Measurements from ENCODE around the gene GNG12. TPM values are rescaled to one million over a fixed set of nuclear protein-coding genes. Genes with fewer than 3 reads are reported as not detected.

The GNG12 gene
- polyA plus RNA-seq, 1 donor (not counting 4 experiments of a cell fraction or from before 2014, with no cell fraction given), result 208 TPM

- Histone ChIP-seq H3K9me3 (ENCODE audit: control insufficient read depth, low read depth, low read length) (no peaks in the 10 kb centered on the region), H3K9ac (ENCODE audit: control insufficient read depth, extremely low read depth, insufficient read depth, low read length) (no peak overlapping the region), H3K27ac (ENCODE audit: control insufficient read depth, insufficient read depth, low read length) (no peak overlapping the region), H3K27me3 (ENCODE audit: control insufficient read depth, extremely low read depth, insufficient read depth, low read length) (no peaks in the 10 kb centered on the region), H3K79me2 (ENCODE audit: control insufficient read depth, insufficient read depth, low read length) (peaks cover 58% of the 10 kb centered on the region), H3K36me3 (ENCODE audit: control insufficient read depth in 2 of 2, extremely low read depth in 1 of 2, insufficient read depth in 2 of 2, low read length in 2 of 2) (peaks cover 0 to 6% of the 10 kb centered on the region in 2 experiments), H3K4me2 (ENCODE audit: control insufficient read depth, extremely low read depth, insufficient read depth, low read depth, low read length) (no peak overlapping the region), H3K4me1 (ENCODE audit: control insufficient read depth, extremely low read depth, insufficient read depth, low read length) (peaks cover 34% of the 10 kb centered on the region), H4K20me1 (ENCODE audit: control insufficient read depth, extremely low read depth, insufficient read depth, low read length) (no peaks in the 10 kb centered on the region), H3K9me1 (ENCODE audit: control insufficient read depth, extremely low read depth, insufficient read depth, low read length) (no peaks in the 10 kb centered on the region), H2AFZ (ENCODE audit: control insufficient read depth, low read length) (no peak overlapping the region), H3K4me3 (ENCODE audit: control insufficient read depth in 2 of 3, extremely low read depth in 1 of 3, insufficient read depth in 2 of 3, low read depth in 1 of 3, low read length in 3 of 3) (no peak overlapping the region)
- DNase-seq (ENCODE audit: low read depth, low spot score) (no peak), FAIRE-seq (no peak)
- dilution Hi-C loops (cut with MboI; ENCODE audit: extremely low pct_ligation_motif_present, low sequenced_read_pairs), result no loop called here
- TF ChIP-seq EZH2 (IDR thresholded peaks at IDR 0.05; ENCODE audit: low read length) (no peak), CTCF (optimal IDR thresholded peaks at IDR 0.05 in 1 of 3, IDR thresholded peaks at IDR 0.05 in 1 of 3, conservative IDR thresholded peaks at IDR 0.05 in 1 of 3; ENCODE audit: extremely low read depth in 1 of 3, insufficient read depth in 2 of 3, low read length in 3 of 3) (no peak)
Observed at GRCh38 chr1:67745875-67746698, 87.2 kb downstream of the GNG12 start.

- H3K79me2 ChIP-seq (ENCODE audit: control insufficient read depth, insufficient read depth, low read length), result peaks cover 63% of the 10 kb centered on the region
- no peak overlapping the region for H3K4me3 ChIP-seq (ENCODE audit: control insufficient read depth in 2 of 3, extremely low read depth in 1 of 3, insufficient read depth in 2 of 3, low read depth in 1 of 3, low read length in 3 of 3)
- H3K27me3 ChIP-seq (ENCODE audit: control insufficient read depth, extremely low read depth, insufficient read depth, low read length), result no peaks in the 10 kb centered on the region
- no peak overlapping the region for H3K27ac ChIP-seq (ENCODE audit: control insufficient read depth, insufficient read depth, low read length)
- no peaks in the 10 kb centered on the region for H4K20me1 ChIP-seq (ENCODE audit: control insufficient read depth, extremely low read depth, insufficient read depth, low read length)
- H3K4me1 ChIP-seq (ENCODE audit: control insufficient read depth, extremely low read depth, insufficient read depth, low read length), result peaks cover 21% of the 10 kb centered on the region
- peaks cover 5 to 10% of the 10 kb centered on the region in 2 experiments for H3K36me3 ChIP-seq (ENCODE audit: control insufficient read depth in 2 of 2, extremely low read depth in 1 of 2, insufficient read depth in 2 of 2, low read length in 2 of 2)
- H3K4me2 ChIP-seq (ENCODE audit: control insufficient read depth, extremely low read depth, insufficient read depth, low read depth, low read length), result no peak overlapping the region
- H3K9ac ChIP-seq (ENCODE audit: control insufficient read depth, extremely low read depth, insufficient read depth, low read length), result no peak overlapping the region
- H2AFZ ChIP-seq (ENCODE audit: control insufficient read depth, low read length), result no peak overlapping the region
- FAIRE-seq (no peak), DNase-seq (ENCODE audit: low read depth, low spot score) (no peak)
- TF ChIP-seq CTCF (optimal IDR thresholded peaks at IDR 0.05 in 1 of 3, IDR thresholded peaks at IDR 0.05 in 1 of 3, conservative IDR thresholded peaks at IDR 0.05 in 1 of 3; ENCODE audit: extremely low read depth in 1 of 3, insufficient read depth in 2 of 3, low read length in 3 of 3) (no peak), EZH2 (IDR thresholded peaks at IDR 0.05; ENCODE audit: low read length) (no peak)
- dilution Hi-C loops (cut with MboI; ENCODE audit: extremely low pct_ligation_motif_present, low sequenced_read_pairs), result no loop called here
- no peaks in the 10 kb centered on the region for H3K9me1 ChIP-seq (ENCODE audit: control insufficient read depth, extremely low read depth, insufficient read depth, low read length)
- H3K9me3 ChIP-seq (ENCODE audit: control insufficient read depth, low read depth, low read length), result no peaks in the 10 kb centered on the region
Observed at GRCh38 chr1:67743072-67743725, 90.1 kb downstream of the GNG12 start.

All from keratinocyte (primary cell).